AG04450 (cell line): ENCODE measurements around the gene C2orf92. TPM values are rescaled to one million over a fixed set of nuclear protein-coding genes. Genes with fewer than 3 reads are reported as not detected.

ENCODE experiments used
- CTCF ChIA-PET: fragments of 300-600, 350-600 bp; formaldehyde crosslinking; extraction: SDS; loops from one replicate; lab custom pipeline; 2022; ENCODE audit warnings: antibody characterized with exemption, inconsistent platforms; lab: Charles Lee
- POLR2A ChIA-PET: fragments of 350-600 bp; formaldehyde crosslinking; extraction: SDS; loops from one replicate; lab custom pipeline; 2021; ENCODE audit warnings: antibody characterized with exemption, inconsistent platforms; lab: Yijun Ruan, JAX
- DNase-seq: peaks from one replicate; pipeline ENCODE4 v3.0.0-alpha.2; 2011; ENCODE audit warnings: low read depth, low spot score
- H3K27ac ChIP-seq: one replicate; pipeline ENCODE4 v1.5.1; 2012; ENCODE audit warnings: low read depth, low read length, control low read depth
- H3K27me3 ChIP-seq: one replicate; pipeline ENCODE4 v1.6.0; 2012; ENCODE audit warnings: low read length; ENCODE audit not compliant: control insufficient read depth, insufficient read depth
- H3K4me3 ChIP-seq: 2 replicates; pipeline ENCODE4 v1.5.1; 2011; ENCODE audit warnings: mild to moderate bottlenecking, low read depth, low read length, control low read depth
- H3K9me3 ChIP-seq: 2 replicates; pipeline ENCODE4 v1.5.1; 2012; ENCODE audit warnings: low read length; ENCODE audit not compliant: control insufficient read depth, insufficient read depth
- CTCF ChIP-seq: IDR thresholded peaks from 2 replicates; pipeline ENCODE4 v1.5.1; 2011; ENCODE audit warnings: low read depth, low read length, control low read depth, inconsistent platforms
- polyA plus RNA-seq: library from polyadenylated mRNA; depleted of rRNA; stranded (reverse); fragments of >200 nt; gene quantifications from 2 replicates; pipeline ENCODE4 v1.2.3, GENCODE V29; 2011

The C2orf92 gene
- polyA plus RNA-seq, 1 experiment = 1.5 TPM

- no peak for TF ChIP-seq CTCF
- H3K9me3 ChIP-seq = no peaks in the 10 kb centered on the region; the same call in 1 of the 2 replicates
- CTCF ChIA-PET = no interaction called here
- no peak overlapping the region for H3K4me3 ChIP-seq
- DNase-seq = no peak
- H3K27ac ChIP-seq = no peak overlapping the region
- POLR2A ChIA-PET = no interaction called here
- H3K27me3 ChIP-seq = peaks cover 18% of the 10 kb centered on the region
Measured at GRCh38 chr2:97715951-97716694, 46.6 kb downstream of the C2orf92 start.

GRCh38 chr2:97716695-97717612 lies 47.4 kb downstream of the C2orf92 start:
- ChIA-PET POLR2A (no interaction called here), CTCF (no interaction called here)
- no peaks in the 10 kb centered on the region; the same call in 1 of the 2 replicates for H3K9me3 ChIP-seq
- no peak for TF ChIP-seq CTCF
- peaks cover 11% of the 10 kb centered on the region for H3K27me3 ChIP-seq
- no peak overlapping the region for H3K4me3 ChIP-seq
- no peak overlapping the region for H3K27ac ChIP-seq
- no peak for DNase-seq

DNA sequence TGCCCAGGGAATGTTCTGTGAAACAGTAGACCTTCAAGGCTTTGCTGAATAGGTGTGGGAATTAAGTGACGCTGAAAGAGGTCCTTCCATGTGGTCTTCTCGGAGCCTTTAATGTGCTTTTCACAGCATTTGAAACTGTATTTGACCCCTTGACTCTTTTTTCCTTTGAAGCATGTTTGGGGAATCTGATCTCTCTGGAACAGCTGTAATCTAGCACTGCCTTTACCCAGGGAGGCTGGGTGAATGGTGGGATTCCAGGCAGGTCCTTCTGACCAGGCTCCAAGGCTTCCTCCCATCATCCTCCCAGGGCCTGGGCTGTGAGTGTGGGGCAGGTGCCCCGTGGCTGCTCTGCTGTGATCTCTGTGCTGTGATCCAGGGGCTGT lies 48.1 kb downstream of the C2orf92 start:
- CTCF ChIA-PET = no interaction called here
- TF ChIP-seq CTCF = no peak
- no peak for DNase-seq
- Histone ChIP-seq H3K4me3 (no peak overlapping the region), H3K27ac (no peak overlapping the region), H3K27me3 (peaks cover 11% of the 10 kb centered on the region), H3K9me3 (no peaks in the 10 kb centered on the region; the same call in 1 of the 2 replicates)
- POLR2A ChIA-PET = no interaction called here

- ChIA-PET POLR2A (interaction anchor here (0.9 kb wide), 1 partner anchor 20 kb away, joined by 4 read pairs; no protein-coding TSS in a partner anchor), CTCF (no interaction called here)
- Histone ChIP-seq H3K27ac (no peak overlapping the region), H3K27me3 (peaks cover 13% of the 10 kb centered on the region), H3K4me3 (no peak overlapping the region), H3K9me3 (peaks cover 2% of the 10 kb centered on the region; the same call in 1 of the 2 replicates)
- no peak for TF ChIP-seq CTCF
- DNase-seq = no peak
Measured at GRCh38 chr2:97718051-97718882, 48.8 kb downstream of the C2orf92 start.
